CD14-positive monocyte (primary cell): ENCODE data around the gene MYPN. TPM values are rescaled to one million over a fixed set of nuclear protein-coding genes. Genes with fewer than 3 reads are reported as not detected.

ENCODE experiments used
- DNase-seq, 3 donors: peaks; one replicate each; pipeline ENCODE4 v3.0.0-alpha.2; 2011 to 2022
- H2AFZ ChIP-seq: 2 replicates; pipeline ENCODE4 v1.6.0; 2012; ENCODE audit warnings: mild to moderate bottlenecking, low read depth, low read length, inconsistent platforms; ENCODE audit not compliant: insufficient read depth, poor library complexity, severe bottlenecking
- H3K27ac ChIP-seq, 2 donors: 1 replicate in 1 of 2; 2 replicates in 1 of 2; pipeline ENCODE4 v1.5.1; 2012 to 2013; ENCODE audit warnings: low read length in 2 of 2, control low read depth in 1 of 2, inconsistent platforms in 1 of 2, low read depth in 1 of 2, mild to moderate bottlenecking in 1 of 2
- H3K27me3 ChIP-seq, 2 donors: one replicate each; pipeline versions ENCODE4 v1.6.0 to v1.6.1; 2011 to 2013; ENCODE audit warnings: low read length in 2 of 2; ENCODE audit not compliant: control insufficient read depth in 2 of 2, insufficient read depth in 2 of 2
- H3K36me3 ChIP-seq, 2 donors: replicated peaks in 1 of 2; 1 replicate in 1 of 2; 2 replicates in 1 of 2; pipeline versions ENCODE4 v1.5.1 to v1.6.1; 2012 to 2013; ENCODE audit warnings: low read length in 2 of 2, control low read depth in 1 of 2, inconsistent platforms in 1 of 2, mild to moderate bottlenecking in 1 of 2; ENCODE audit not compliant: insufficient read depth in 2 of 2, control insufficient read depth in 1 of 2
- H3K4me1 ChIP-seq, 2 donors: 1 replicate in 1 of 2; 2 replicates in 1 of 2; pipeline versions ENCODE4 v1.5.1 to v1.6.1; 2012 to 2013; ENCODE audit warnings: low read length in 2 of 2, control low read depth in 1 of 2, inconsistent platforms in 1 of 2, mild to moderate bottlenecking in 1 of 2, moderate library complexity in 1 of 2; ENCODE audit not compliant: insufficient read depth in 2 of 2, control insufficient read depth in 1 of 2
- H3K4me2 ChIP-seq: replicated peaks from 2 replicates; pipeline ENCODE3; 2012; ENCODE audit warnings: low read length, moderate library complexity, mild to moderate bottlenecking; ENCODE audit not compliant: poor library complexity, severe bottlenecking; ENCODE audit errors: extremely low read depth
- H3K4me3 ChIP-seq, 3 experiments: fragments of 200-600 bp in 1 of 3; sonication (generic) in 1 of 3; replicated peaks in 1 of 3; 1 replicate in 2 of 3; 2 replicates in 1 of 3; pipeline ENCODE4 v1.5.1; 2011 to 2013; ENCODE audit warnings: low read length in 3 of 3, mild to moderate bottlenecking in 3 of 3, control low read depth in 2 of 3, low read depth in 2 of 3, inconsistent platforms in 1 of 3, moderate library complexity in 1 of 3
- H3K79me2 ChIP-seq: 2 replicates; pipeline ENCODE4 v1.6.0; 2012; ENCODE audit warnings: mild to moderate bottlenecking, control low read depth, inconsistent platforms, low read length, moderate library complexity; ENCODE audit not compliant: insufficient read depth
- H3K9ac ChIP-seq: 2 replicates; pipeline ENCODE4 v1.6.0; 2017; ENCODE audit warnings: low read length, mild to moderate bottlenecking; ENCODE audit not compliant: insufficient read depth, poor library complexity, severe bottlenecking
- H3K9me3 ChIP-seq, 2 donors: replicated peaks in 1 of 2; 1 replicate in 1 of 2; 2 replicates in 1 of 2; pipeline versions ENCODE4 v1.5.1 to v1.6.1; 2012 to 2013; ENCODE audit warnings: low read length in 2 of 2, control low read depth in 1 of 2; ENCODE audit not compliant: control insufficient read depth in 1 of 2, insufficient read depth in 1 of 2
- H4K20me1 ChIP-seq: 2 replicates; pipeline ENCODE4 v1.6.0; 2012; ENCODE audit warnings: mild to moderate bottlenecking, low read length, control low read depth, moderate library complexity; ENCODE audit not compliant: insufficient read depth
- H3K27ac Mint-ChIP-seq, 7 donors: one replicate each; pipeline ENCODE4 v1.8.0; 2020; ENCODE audit warnings: mild to moderate bottlenecking in 7 of 7, mixed read lengths in 7 of 7, moderate library complexity in 6 of 7, inconsistent platforms in 2 of 7
- H3K27me3 Mint-ChIP-seq, 3 donors: one replicate each; pipeline ENCODE4 v1.8.0; 2021 to 2022; ENCODE audit warnings: low read depth in 3 of 3, mild to moderate bottlenecking in 3 of 3, mixed read lengths in 3 of 3, moderate library complexity in 3 of 3, inconsistent platforms in 1 of 3
- H3K36me3 Mint-ChIP-seq, 2 donors: one replicate each; pipeline ENCODE4 v1.8.0; 2020; ENCODE audit warnings: mixed read lengths in 2 of 2, inconsistent platforms in 1 of 2, mild to moderate bottlenecking in 1 of 2
- H3K4me1 Mint-ChIP-seq: one replicate; pipeline ENCODE4 v1.8.0; 2020; ENCODE audit warnings: mild to moderate bottlenecking, mixed read lengths
- H3K4me3 Mint-ChIP-seq, 2 donors: one replicate each; pipeline ENCODE4 v1.8.0; 2020; ENCODE audit warnings: mild to moderate bottlenecking in 2 of 2, mixed read lengths in 2 of 2, moderate library complexity in 1 of 2
- H3K9me3 Mint-ChIP-seq, 7 donors: one replicate each; pipeline ENCODE4 v1.8.0; 2020 to 2022; ENCODE audit warnings: mixed read lengths in 7 of 7, mild to moderate bottlenecking in 6 of 7, moderate library complexity in 6 of 7, inconsistent platforms in 2 of 7
- CTCF ChIP-seq: fragments of 200-600 bp; IDR thresholded peaks from one replicate; pipeline ENCODE4 v1.8.0; 2022; ENCODE audit warnings: antibody characterized with exemption, mild to moderate bottlenecking
- WGBS: methylation state at CpG from one replicate; pipeline ENCODE4 v1.1.5; 2013; ENCODE audit warnings: missing lambda C conversion rate; ENCODE audit not compliant: insufficient coverage; 5-methylcytosine and 5-hydroxymethylcytosine counted together
- intact Hi-C, 2 donors: fragments of 100-400 bp; cut with micrococcal nuclease; formaldehyde crosslinking; loops; one replicate each; pipeline versions ENCODE4 v1.15.0 to v1.15.1; 2023
- polyA plus RNA-seq, 3 donors: library from polyadenylated mRNA; depleted of rRNA in 1 of 3; unstranded in 2 of 3; stranded (reverse) in 1 of 3; fragments of 300-500 nt in 2 of 3; fragments of >200 nt in 1 of 3; fragmentation: Illumina TruSeq in 2 of 3; gene quantifications; 1 replicate in 2 of 3; 2 replicates in 1 of 3; pipeline ENCODE4 v1.2.3, GENCODE V29; 2012 to 2021

Gene MYPN
- polyA plus RNA-seq, 3 donors: not detected

- Histone ChIP-seq H3K79me2 (no peaks in the 10 kb centered on the region), H3K9ac (peak within 1 kb of the TSS; percentile 59), H2AFZ (peak within 1 kb of the TSS; percentile 93), H3K9me3 (no peaks in the 10 kb centered on the region), H3K4me2 (peak within 1 kb of the TSS; percentile 92), H3K27ac (no peak within 1 kb of the TSS), H3K4me3 (peak within 1 kb of the TSS; percentile 52 to 81 (median 58)), H4K20me1 (no peaks in the 10 kb centered on the region), H3K4me1 (peaks cover 10 to 13% of the 10 kb centered on the region in 2 donors), H3K36me3 (no peaks in the 10 kb centered on the region), H3K27me3 (peaks cover 23 to 45% of the 10 kb centered on the region in 2 donors)
- Mint-ChIP-seq H3K36me3 (peaks cover 0 to 3% of the 10 kb centered on the region in 2 donors), H3K9me3 (peaks cover 0 to 6% (median 2%) of the 10 kb centered on the region in 7 donors), H3K27me3 (peaks cover 37 to 56% (median 40%) of the 10 kb centered on the region in 3 donors), H3K27ac (no peak within 1 kb of the TSS), H3K4me3 (peak within 1 kb of the TSS; percentile 83 to 91), H3K4me1 (peaks cover 12% of the 10 kb centered on the region)
- no peak for DNase-seq
- intact Hi-C loops: no loop called here
- TF ChIP-seq CTCF: no peak
- 78% methylated on average over 2 of the region's 13 CpGs for WGBS
These were observed 122.5 kb downstream of the MYPN start, which contains the start of gene ATOH7 for GRCh38 chr10:68231817-68232251. TSS of gene ATOH7 (minus strand) at chr10:68232113. CDS start at chr10:68231677, 436 bp downstream.

- Histone ChIP-seq H3K27ac (no peak overlapping the region), H3K4me2 (no peak overlapping the region), H4K20me1 (no peaks in the 10 kb centered on the region), H3K4me1 (peaks cover 10 to 13% of the 10 kb centered on the region in 2 donors), H3K9me3 (no peaks in the 10 kb centered on the region), H3K79me2 (no peaks in the 10 kb centered on the region), H3K27me3 (peaks cover 23 to 45% of the 10 kb centered on the region in 2 donors), H3K9ac (no peak overlapping the region), H3K4me3 (no peak overlapping the region), H3K36me3 (no peaks in the 10 kb centered on the region), H2AFZ (no peak overlapping the region)
- Mint-ChIP-seq H3K27ac (no peak overlapping the region), H3K4me3 (no peak overlapping the region), H3K36me3 (peaks cover 0 to 3% of the 10 kb centered on the region in 2 donors), H3K4me1 (peaks cover 12% of the 10 kb centered on the region), H3K9me3 (peaks cover 0 to 6% (median 2%) of the 10 kb centered on the region in 7 donors), H3K27me3 (peaks cover 37 to 46% (median 37%) of the 10 kb centered on the region in 3 donors)
- WGBS: no CpG with 5 or more reads among the region's 3 CpGs
- no peak for TF ChIP-seq CTCF
- DNase-seq: no peak
- intact Hi-C loops: no loop called here
These were observed 123.8 kb downstream of the MYPN start for GRCh38 chr10:68233046-68233445.
